Measurements from ENCODE around the gene ACSS2. TPM values are rescaled to one million over a fixed set of nuclear protein-coding genes. Genes with fewer than 3 reads are reported as not detected.
A peak's percentile ranks its signal among the peaks of the same experiment; 100 is the strongest.

The ACSS2 gene
- polyA plus RNA-seq, 5 donors, result 44.7 to 59.6 (median 54.2) TPM

DNA sequence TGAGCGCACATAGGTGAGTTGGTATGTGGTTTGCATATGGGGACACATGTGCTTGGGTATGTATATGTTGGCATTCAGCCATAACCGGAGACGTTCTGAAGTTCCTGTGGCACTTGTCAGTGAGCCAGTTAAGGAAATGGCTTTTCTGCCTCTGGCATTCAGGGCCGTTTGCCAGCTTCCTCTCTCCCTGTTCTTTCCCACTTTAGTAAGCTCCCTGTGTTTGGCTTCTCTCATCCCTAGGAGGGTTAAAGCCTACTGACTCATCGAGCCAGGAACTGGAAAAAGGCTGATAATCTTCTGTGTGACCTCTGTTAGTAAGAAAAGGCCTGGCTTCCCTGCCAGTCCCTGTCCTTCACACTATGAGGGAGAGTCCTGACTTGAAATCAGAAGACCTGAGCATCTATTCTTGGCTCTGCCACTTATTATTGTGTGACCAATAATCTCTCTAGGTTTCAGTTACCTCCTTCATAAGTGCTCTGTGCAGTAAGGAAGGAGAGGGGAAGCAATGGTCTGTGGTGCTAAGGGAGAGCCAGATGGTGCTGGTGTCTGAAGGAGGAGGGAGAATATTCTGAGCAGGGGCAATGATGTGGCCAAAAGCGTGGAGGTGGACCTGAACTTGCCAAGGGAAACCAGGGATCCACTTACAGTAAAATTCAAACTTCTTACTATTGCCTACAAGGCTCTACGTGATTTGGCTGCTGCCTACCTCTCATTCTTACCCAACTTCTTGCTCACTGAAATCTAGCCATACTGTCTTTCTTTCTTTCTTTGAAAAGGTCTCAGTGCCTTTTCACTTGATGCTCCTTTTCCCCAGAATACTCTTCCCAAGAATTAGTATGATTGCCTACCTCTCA, 31.4 kb downstream of the ACSS2 start:
- DNase-seq, result peak in 1 of 2 donors; percentile 36

DNA sequence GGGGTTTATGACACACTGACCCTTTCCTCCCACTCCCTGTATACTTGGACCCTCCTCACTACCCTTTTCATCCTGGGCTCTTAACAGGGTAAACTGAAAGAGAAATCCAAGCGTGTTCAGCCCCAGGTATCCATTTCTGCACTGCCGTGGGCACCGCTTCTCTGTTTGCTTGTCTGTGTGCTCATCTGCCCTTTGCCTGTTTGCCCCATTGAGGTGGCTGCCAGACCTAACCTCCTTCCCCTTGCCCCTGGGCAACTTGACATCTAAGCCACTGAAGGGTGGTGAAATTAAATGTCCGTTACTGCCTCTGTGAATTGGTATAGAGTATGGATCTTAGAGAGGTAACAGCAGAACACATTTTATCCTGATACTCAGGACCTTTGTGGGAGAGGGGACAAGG, 38.7 kb downstream of the ACSS2 start:
- DNase-seq, result no peak

DNA sequence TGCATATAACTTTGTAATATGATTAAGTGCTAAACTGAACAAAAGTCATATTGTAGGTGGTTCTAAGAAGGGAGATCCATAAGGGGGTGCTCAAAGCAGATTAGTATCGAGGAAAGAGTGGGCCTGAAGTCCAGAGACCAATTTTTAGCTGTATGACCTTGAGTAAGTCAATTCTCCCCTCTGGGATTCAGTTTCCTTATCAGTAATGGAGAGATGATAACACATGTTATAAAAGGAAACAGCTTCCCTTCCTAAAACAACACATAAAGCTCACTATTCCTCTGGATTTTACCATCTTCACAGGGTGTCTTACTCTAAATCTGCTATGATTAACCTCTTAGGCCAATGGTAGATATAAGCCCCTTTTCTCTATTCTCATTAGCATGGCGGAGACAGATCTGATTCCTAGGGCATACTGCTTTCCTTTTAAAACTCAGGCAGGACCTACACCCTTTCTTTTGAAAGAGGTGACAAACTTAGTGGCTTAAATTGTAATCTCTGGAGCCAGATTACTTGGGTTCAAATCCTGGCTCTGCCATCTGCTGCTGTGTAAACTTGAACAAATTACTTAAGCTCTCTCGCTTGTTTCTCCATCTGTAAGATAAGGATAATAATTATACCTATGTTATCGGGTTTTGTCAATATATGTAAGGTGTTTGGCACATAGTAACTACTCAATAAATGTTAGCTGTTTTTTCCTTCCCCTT, 39.5 kb downstream of the ACSS2 start:
- no peak for DNase-seq

DNA sequence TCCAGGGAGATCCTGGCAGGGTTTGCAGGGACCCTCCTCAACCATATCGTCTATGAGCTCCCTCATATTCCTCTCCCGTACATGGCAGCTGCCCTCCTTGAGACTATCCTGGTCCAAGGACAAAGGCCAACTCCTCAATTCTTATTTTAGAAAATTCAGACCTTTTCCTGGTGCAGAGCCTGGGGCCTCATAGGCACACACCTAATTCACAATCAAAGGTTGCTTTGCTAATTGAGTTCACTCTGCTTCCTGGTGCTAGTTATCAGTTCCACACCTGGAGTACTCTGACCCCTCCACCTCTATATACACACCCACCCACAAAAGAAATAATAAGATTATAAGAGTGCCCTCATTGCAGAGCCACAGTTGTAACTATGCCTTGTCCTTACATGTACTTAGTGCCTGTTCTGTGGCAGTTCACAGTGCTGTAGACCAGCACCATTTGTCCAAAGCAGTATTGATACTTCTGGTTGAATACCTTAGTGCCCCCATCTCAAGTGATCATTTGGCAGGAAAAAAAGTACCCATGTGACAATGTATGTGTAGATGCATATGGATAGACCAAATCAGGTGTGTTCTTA, 40.5 kb downstream of the ACSS2 start:
- DNase-seq, result no peak

DNA sequence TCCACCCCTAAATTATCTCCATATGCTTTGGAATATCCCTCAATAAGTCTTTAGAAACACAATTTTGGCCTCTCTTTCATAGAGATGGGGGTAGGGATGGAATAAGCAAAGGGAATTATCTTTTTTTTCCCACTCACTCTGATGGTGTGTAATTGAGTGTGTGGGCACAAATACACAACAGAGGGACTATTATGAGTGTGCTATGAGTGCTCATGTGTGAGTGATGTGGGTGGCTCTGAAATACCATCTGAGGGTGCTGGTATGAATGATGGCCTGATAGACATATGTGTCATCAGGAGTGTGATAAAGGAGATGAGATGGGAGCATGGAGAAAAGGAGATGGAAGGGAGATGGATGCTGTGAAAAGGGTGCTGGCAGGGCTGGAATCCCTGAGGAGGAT, 43.6 kb downstream of the ACSS2 start:
- DNase-seq, result no peak

GRCh38 chr20:34921436-34921835, 45.0 kb downstream of the ACSS2 start:
- DNase-seq, result no peak

DNA sequence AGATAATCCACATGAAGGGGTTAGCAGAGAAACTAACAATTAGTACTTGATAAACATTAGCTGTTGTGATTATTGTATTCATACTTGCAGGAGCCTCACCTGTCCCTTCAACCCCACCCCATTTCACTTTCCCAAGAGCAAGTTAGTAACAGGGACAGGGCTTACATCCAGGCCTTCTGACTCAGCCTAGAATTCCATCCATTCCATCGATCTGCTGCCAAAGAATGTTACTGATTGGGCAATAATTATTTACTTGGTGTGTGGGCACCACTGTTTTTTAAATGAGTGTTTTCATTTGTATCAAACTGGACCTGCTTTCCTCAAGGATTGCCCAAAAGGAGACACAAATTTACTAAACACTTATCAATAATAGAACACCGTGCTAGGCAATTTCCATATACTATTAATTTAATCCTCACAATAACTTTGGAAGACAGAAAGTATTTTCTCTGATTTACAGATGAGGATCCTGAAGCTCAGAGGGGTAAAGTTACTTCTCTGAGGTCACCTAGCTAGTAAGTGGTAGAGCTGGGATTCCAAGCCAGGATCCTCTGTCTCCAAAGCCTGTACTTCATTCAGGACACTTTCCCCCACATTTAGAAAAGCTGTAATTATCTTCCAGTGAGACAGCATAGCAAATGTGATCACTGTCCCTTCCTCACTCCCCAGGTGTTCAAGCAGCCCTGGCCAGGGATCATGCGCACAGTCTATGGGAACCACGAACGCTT, 46.4 kb downstream of the ACSS2 start:
- peak in 1 of 2 donors; percentile 48 for DNase-seq

DNA sequence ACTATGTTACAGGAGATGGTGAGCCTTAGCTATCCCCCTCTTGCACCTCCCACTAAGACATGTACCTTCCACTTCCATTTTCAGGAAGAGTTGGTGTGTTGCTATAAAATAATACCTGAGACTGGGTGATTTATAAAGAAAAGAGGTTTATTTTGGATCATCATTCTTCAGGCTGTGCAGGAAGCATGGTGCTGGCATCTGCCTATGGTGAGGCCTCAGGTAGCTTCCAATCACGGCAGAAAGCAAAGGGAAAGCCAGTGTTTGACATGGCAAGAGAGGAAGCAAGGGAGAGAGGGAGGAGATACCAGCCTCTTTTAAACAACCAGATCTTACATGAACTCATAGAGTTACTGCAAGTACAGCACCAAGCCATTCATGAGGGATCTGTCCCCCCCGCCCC, 47.0 kb downstream of the ACSS2 start:
- DNase-seq, result no peak

DNA sequence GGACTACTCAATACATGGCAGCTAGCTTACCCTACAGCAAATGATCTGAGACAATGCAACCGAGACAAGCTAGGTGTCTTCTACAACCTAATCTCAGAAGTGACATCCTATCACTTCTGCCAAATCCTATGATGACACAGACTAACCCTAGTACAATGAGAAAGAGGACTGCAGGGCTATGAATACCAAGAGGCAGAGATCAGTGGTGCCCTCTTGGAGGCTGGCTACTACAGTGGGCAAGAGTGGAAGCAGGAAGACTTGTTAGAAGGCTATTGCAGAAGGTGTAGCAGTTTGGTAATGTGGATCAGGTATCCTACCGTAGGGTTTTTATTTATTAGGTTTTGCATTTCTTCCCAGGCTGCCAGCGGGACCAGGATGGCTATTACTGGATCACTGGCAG, 48.9 kb downstream of the ACSS2 start:
- no peak for DNase-seq

GRCh38 chr20:34925981-34926380, 49.6 kb downstream of the ACSS2 start:
- no peak for DNase-seq

- DNase-seq, result no peak
These were observed 50.2 kb downstream of the ACSS2 start for GRCh38 chr20:34926581-34926980.

DNA sequence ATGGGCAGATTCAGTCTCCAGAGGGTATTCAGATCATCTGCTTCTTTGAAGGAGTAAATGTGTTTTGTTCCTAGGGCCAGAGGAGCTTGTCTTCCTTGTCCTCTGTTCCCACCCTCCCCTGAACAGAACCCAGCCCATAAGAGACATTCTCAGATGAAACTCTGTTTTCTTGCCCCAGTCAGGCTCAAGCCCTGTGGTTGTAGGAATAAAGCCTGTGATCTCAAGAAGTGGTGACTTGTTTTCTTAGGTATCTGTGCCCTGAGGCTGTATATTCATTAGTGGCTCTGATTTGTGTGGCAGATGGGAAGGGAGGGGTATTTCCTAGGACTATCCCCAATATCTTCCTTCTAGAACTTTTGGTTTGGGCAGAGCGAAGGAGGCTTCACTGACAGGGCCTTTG, 51.3 kb downstream of the ACSS2 start:
- DNase-seq, result no peak

- no peak for DNase-seq
These were observed 52.0 kb downstream of the ACSS2 start for GRCh38 chr20:34928411-34928810.

- DNase-seq, result no peak
These were observed 55.4 kb downstream of the ACSS2 start for GRCh38 chr20:34931771-34932170.

DNA sequence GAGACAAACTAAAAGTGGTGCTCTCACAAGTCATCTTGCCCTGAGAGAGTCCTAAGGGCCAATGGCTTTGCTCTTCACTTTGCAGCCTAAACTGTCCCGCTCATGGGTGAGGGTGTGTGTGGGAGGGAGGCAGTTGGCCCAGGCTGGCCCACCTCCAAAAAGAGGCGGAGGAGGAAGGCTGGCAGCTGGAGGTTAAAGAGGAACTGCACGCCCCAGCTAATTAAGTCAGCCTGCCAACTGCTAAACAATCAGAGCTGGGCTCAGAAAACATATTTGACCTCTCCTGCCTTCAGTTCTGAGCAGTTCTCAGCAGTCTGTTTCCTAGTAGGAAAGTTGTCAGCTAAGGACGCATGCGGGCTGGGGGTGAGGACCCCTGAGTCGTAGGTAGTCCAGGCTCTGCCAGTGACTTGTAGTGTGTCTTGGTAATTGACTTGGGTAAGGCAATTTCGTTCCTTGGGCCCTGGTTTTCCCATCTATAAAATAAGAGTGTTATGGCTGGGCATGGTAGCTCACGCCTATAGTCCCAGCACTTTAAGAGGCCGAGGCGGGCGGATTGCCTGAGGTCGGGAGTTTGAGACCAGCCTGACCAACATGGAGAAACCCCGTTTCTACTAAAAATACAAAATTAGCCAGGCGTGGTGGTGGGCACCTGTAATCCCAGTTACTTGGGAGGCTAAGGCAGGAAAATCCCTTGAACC, 62.2 kb downstream of the ACSS2 start:
- DNase-seq, result peak in 1 of 2 donors; percentile 17

- no peak for DNase-seq
These were observed 63.7 kb downstream of the ACSS2 start for GRCh38 chr20:34940081-34940481.

DNA sequence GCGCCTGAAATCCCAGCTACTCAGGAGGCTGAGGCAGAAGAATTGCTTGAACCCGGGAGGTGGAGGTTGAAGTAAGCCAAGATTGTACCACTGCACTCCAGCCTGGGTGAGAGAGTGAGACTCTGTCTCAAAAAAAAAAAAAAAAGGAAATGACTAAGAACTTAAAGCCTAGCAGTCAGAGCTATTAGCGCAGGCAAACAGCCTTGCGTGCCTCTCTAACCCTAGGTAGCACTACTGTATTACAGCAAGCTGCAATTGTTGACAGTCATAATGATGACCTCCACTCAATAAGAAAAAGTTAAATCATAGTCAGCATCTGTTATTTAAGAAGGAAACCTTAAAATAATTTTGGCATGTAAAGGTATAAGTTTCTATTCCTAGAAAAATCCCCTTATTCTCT, 64.8 kb downstream of the ACSS2 start:
- no peak for DNase-seq

GRCh38 chr20:34942301-34942700, 65.9 kb downstream of the ACSS2 start:
- DNase-seq, result no peak

DNA sequence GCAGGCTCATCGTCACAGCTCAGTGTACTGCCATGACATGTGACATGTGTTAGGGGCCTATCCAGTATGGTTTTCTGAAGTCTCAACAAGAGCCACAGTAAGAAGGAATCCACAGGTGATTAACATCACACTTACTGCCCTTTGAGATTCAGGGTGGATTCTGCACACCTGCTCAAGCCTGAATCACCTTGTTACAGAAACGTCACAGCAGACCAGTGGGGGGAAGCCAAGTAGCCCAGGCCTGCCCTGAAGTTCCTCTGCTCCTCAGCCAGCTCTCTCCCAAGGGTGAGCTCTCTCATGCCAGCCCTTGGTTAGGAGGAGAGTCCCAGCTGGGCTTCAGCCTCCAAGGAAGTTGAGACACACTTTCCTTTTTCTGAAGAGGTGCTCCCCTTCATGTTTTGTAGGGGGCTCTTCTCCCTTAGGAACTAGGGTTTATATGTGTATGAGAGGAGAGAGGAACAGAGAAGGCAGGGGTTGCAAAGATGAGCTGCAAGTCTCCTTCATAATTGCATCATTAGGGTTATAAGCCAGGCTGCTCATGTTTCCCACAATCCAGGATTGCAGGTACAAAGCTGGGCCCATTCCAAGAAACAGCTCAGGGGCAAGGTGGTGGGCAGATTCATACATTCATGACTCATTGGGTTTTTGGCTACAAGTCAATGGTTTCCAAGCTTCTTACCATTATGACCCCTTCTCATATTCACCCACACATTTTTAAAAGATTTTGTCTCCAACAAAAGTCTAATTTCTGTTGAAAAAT, 67.6 kb downstream of the ACSS2 start:
- no peak for DNase-seq

DNA sequence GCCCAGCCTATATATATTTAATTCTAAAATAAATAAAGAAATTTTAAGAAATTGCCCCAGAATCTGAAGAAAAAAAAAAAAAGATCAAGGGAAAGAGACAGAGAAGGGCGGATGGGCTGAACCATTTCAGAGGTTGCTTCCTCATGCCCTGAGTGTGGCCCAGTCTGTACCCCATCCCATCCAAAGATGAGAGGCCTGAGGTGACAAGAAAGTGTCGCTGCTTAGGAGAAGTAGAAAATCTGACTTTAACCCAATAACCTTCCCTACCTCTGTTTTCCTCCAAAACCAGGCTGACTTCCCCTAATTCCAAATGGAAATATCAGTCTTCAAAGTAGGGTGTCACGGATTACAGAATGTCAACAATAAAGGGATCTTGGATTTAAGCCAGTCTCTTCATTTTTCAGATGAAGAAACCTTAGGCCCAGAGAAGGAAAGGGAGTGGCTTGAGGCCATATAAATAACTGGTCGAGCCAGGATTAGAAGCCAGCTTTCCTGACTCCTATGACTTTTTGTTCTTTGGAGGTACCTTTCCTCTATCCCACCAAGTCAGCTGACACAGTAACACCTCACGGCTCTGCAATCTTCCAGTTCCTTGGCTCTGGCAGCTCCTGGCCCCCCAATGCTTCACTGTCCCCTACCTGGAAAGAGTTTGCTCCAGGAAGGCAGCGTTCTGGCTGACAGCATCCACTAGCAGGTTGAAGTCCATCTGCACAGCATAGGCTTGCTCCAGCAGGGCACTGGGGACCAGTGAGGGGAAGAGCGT, 69.1 kb downstream of the ACSS2 start:
- no peak for DNase-seq

Measured in right lung (tissue), 5 donors.